ENCODE measurements around the gene DENND1A.

The DENND1A gene

DNA sequence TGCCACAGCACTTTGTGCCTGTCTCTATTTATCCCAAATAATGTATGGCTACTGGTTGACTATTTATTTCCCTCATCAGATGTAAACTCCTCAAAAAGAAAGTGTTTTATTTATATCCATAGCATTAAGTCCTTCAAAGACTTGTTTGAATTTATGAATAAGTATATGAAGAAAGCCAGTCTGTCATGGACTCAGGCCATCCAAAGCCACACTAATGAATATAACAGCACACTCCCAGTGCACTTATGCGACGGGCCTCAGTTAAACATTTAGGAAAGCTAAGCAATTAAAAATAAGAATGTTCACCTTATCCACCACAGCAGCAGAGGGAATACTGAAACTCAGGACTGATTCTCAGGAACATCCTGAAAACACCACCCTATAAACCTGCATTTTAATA lies 77.5 kb downstream of the DENND1A start:
- Mint-ChIP-seq H3K36me3 (ENCODE audit: low read depth) (peaks cover 23% of the 10 kb centered on the region), H3K9me3 (peaks cover 4% of the 10 kb centered on the region), H3K4me1 (ENCODE audit: low read depth) (peaks cover 30% of the 10 kb centered on the region), H3K4me3 (no peak overlapping the region), H3K27me3 (no peaks in the 10 kb centered on the region), H3K27ac (no peak overlapping the region)
- intact Hi-C loops (cut with micrococcal nuclease) = no loop called here

DNA sequence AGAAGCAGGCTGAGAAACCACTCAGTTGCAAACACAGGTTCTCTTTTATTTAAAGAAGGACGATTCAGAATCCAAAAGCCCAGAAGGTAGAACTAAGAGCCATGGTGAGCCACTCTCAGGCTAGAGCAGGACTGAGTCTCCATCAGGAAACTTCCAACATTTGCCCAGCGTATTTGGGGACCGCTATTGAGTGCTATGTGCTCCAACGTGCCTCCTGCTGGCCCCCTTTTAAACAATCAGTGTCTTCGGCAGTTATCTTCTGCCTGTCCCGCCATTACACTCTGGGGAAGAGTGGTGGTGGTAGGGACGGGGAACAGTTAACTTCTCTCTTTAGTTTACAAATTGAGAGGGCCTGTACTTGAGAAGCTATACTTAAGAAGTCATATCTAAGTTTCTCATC lies 78.1 kb downstream of the DENND1A start:
- Mint-ChIP-seq H3K36me3 (ENCODE audit: low read depth) (peaks cover 28% of the 10 kb centered on the region), H3K4me3 (no peak overlapping the region), H3K4me1 (ENCODE audit: low read depth) (peaks cover 27% of the 10 kb centered on the region), H3K9me3 (peaks cover 9% of the 10 kb centered on the region), H3K27me3 (no peaks in the 10 kb centered on the region), H3K27ac (no peak overlapping the region)
- intact Hi-C loops (cut with micrococcal nuclease) = no loop called here

DNA sequence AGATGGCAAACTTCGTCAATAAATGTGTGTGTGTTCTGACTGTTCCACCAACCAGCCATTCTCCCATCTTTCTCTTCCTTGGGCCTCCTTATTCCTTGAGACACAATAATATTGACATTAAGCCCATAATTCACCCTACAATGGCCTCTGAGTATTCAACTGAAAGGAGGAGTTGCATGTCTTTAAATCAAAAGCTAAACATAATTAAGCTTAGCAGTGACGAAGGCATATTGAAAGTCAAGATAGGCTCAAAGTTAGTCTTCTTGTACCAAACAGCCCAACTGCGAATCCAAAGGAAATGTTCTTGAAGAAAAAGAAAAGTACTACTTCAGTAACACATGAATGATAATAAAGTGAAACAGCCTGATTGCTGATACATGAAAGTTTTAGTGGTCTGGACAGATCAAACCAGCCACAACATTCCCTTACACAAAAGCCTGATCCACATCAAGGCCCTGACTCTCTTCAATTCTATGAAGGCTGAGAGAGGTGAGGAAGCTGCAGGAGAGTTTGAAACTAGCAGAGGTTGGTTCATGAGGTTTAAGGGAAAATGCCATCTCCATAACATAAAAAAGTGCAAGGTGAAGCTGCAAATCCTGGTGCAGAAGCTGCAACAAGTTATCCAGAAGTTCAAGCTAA lies 81.4 kb downstream of the DENND1A start:
- Mint-ChIP-seq H3K36me3 (ENCODE audit: low read depth) (peaks cover 35% of the 10 kb centered on the region), H3K27me3 (no peaks in the 10 kb centered on the region), H3K4me1 (ENCODE audit: low read depth) (peaks cover 15% of the 10 kb centered on the region), H3K9me3 (peaks cover 19% of the 10 kb centered on the region), H3K4me3 (no peak overlapping the region), H3K27ac (no peak overlapping the region)
- intact Hi-C loops (cut with micrococcal nuclease) = no loop called here

DNA sequence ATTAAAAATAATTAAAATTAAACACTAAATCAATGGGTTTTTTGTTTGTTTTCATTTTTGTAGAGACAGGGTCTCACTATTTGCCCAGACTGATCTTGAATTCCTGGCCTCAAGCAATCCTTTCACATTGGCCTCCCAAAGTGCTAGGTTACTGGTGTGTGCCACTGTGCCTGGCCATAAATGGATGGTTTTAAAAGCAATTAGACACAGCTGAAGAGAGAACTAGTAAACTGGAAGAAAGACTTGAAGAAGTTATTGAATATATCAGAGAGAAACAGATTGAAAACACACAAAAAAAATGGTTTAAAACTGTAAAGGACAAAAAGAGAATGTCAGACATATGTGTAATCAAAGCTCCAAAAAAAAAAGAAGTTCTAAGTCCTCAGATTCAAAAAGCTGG lies 83.0 kb downstream of the DENND1A start:
- Mint-ChIP-seq H3K4me3 (no peak overlapping the region), H3K27me3 (no peaks in the 10 kb centered on the region), H3K36me3 (ENCODE audit: low read depth) (peaks cover 42% of the 10 kb centered on the region), H3K27ac (no peak overlapping the region), H3K9me3 (peaks cover 27% of the 10 kb centered on the region), H3K4me1 (ENCODE audit: low read depth) (peaks cover 15% of the 10 kb centered on the region)
- intact Hi-C loops (cut with micrococcal nuclease) = no loop called here

DNA sequence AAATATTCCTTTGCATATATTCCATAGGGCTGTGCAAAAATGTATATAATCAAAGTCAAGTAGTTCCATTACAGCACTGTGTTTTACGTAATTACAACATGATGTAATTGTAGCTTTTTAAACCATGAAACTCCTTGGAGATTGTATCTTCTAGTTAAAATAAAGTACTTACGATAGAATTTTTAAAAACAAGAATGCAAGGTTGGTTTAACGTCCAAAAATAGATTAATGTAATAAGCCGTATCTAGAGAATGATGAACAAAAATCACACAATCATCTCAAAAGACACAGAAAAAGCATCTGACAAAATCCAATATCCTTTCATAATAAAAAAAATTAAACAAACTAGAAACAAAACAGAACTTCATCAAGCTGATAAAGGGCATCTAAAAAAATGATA lies 86.2 kb downstream of the DENND1A start:
- Mint-ChIP-seq H3K4me1 (ENCODE audit: low read depth) (peaks cover 14% of the 10 kb centered on the region), H3K36me3 (ENCODE audit: low read depth) (peaks cover 42% of the 10 kb centered on the region), H3K27ac (no peak overlapping the region), H3K27me3 (no peaks in the 10 kb centered on the region), H3K9me3 (peaks cover 27% of the 10 kb centered on the region), H3K4me3 (no peak overlapping the region)
- intact Hi-C loops (cut with micrococcal nuclease) = no loop called here

DNA sequence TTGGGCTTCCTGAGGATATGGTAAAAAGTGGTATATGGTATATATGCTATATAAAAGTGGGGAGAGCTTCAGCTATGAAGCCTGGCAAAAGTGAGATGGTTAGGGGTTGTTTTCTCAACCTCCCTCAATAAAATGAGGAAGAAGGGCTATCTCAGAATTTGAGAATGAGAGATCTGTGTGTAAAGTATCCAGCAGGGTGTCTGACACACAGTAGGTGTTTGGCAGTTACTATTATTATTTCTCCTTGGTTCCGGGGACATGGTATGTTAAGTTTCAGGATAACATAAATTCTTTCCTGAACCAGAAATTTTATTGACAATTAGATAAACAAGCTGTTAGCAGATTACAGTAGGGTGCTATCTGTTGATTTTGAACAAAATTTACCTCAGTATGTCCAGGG lies 94.1 kb downstream of the DENND1A start:
- Mint-ChIP-seq H3K27me3 (no peaks in the 10 kb centered on the region), H3K4me1 (ENCODE audit: low read depth) (peaks cover 32% of the 10 kb centered on the region), H3K27ac (peak overlapping the region; percentile 96), H3K36me3 (ENCODE audit: low read depth) (peaks cover 6% of the 10 kb centered on the region), H3K9me3 (no peaks in the 10 kb centered on the region), H3K4me3 (peak overlapping the region; percentile 55)
- intact Hi-C loops (cut with micrococcal nuclease) = loop anchor here (2.0 to 10.0 kb wide), 2 partner anchors 29 to 179 kb away; partner anchors contain the start of gene LHX2

DNA sequence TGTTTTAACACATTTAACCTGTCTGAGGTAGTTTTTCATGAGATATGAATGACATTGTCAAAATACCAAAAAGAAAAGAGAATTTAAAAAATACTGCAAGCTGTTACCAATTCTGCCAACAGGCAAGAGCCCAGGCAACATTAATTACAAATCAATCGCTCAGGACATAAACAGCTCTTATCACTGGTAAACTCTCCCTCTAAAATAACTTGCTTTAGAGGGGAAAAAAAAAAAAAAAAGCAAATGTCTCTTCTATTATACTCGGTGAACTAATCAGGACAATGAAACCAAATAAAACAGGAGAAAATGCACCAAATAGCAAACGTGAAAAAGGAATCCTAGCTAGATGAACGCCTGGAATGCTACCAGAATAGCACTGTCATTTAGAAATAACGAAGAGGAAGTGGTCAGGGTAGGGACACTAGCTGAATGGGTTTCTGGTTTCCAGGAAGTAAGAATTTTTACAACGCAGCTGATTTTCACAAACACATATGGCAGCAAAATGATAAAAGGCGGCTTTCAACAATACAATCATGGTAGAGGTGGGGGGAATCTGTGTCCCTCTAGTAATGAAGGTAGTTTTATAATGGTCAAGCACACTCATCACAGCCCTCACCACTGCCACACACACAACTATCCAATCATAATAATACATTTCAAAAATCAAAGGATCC lies 94.9 kb downstream of the DENND1A start:
- H3K4me1 Mint-ChIP-seq (ENCODE audit: low read depth) = peaks cover 32% of the 10 kb centered on the region
- intact Hi-C loops (cut with micrococcal nuclease) = loop anchor here (2.0 to 10.0 kb wide), 2 partner anchors 30 to 180 kb away; partner anchors contain the start of gene LHX2
- H3K27ac Mint-ChIP-seq = peak overlapping the region; percentile 96
- H3K27me3 Mint-ChIP-seq = no peaks in the 10 kb centered on the region
- peaks cover 3% of the 10 kb centered on the region for H3K9me3 Mint-ChIP-seq
- peak overlapping the region; percentile 72 for H3K4me3 Mint-ChIP-seq
- H3K36me3 Mint-ChIP-seq (ENCODE audit: low read depth) = peaks cover 11% of the 10 kb centered on the region

DNA sequence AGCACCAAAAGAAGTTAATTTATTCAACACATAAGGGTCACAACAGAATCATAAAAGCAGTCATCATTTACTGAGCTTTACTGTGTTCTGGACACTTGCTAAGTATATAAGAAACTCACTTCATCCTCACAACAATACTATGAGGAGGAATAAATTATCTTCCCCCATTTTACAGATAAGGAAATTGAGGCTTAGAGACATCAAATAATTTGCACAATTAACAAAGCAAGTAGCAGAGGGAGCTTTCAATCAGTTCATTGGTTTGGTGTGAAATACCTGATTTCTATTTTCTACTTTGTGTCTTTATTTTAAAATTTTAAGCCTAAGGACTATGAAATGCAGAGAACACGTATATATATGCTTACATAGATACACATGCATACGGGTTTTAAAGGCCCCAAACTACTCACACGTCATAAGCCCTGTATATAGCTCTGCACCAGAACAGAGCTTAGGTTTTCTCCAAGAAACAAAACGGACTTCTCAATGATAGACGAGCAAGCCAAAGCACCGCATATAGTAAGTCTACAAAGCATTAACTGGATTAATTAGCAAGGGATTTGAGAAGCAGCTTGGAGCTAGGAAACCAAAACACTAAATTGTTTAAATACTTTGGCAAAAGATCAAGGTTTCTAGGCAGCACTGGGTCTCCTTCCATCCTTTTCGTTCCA lies 95.6 kb downstream of the DENND1A start:
- Mint-ChIP-seq H3K9me3 (peaks cover 10% of the 10 kb centered on the region), H3K27me3 (no peaks in the 10 kb centered on the region), H3K4me3 (peak overlapping the region; percentile 72), H3K36me3 (ENCODE audit: low read depth) (peaks cover 18% of the 10 kb centered on the region), H3K4me1 (ENCODE audit: low read depth) (peaks cover 33% of the 10 kb centered on the region), H3K27ac (peak overlapping the region; percentile 96)
- intact Hi-C loops (cut with micrococcal nuclease) = loop anchor here (2.0 to 10.0 kb wide), 2 partner anchors 30 to 180 kb away; partner anchors contain the start of gene LHX2

GRCh38 chr9:123832858-123833650 lies 96.9 kb downstream of the DENND1A start:
- H3K4me3 Mint-ChIP-seq = no peak overlapping the region
- peaks cover 23% of the 10 kb centered on the region for H3K9me3 Mint-ChIP-seq
- peak overlapping the region; percentile 53 for H3K27ac Mint-ChIP-seq
- intact Hi-C loops (cut with micrococcal nuclease) = loop anchor here (10.0 kb wide), 1 partner anchor 182 kb away; the partner anchor contains the start of gene LHX2
- H3K36me3 Mint-ChIP-seq (ENCODE audit: low read depth) = peaks cover 31% of the 10 kb centered on the region
- peaks cover 29% of the 10 kb centered on the region for H3K4me1 Mint-ChIP-seq (ENCODE audit: low read depth)
- H3K27me3 Mint-ChIP-seq = no peaks in the 10 kb centered on the region

DNA sequence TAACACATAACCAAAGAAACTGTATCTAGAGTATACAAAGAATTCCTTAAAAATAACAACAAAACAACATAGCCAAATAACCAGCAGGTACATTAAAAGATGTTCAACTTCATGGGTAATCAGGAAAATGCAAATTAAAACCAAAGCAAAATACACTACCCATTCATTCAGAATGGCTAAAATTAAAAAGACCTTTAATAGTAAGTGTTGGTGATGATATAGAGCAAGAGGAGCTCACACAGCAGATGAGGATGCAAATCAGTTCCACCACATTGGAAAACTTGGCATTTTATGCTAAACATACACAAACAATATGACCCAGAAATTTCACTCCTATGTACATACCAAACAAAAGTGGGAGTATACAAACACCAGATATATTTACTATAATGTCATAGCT lies 97.8 kb downstream of the DENND1A start:
- intact Hi-C loops (cut with micrococcal nuclease) = loop anchor here (10.0 kb wide), 1 partner anchor 183 kb away; the partner anchor contains the start of gene LHX2
- peaks cover 39% of the 10 kb centered on the region for H3K36me3 Mint-ChIP-seq (ENCODE audit: low read depth)
- peaks cover 27% of the 10 kb centered on the region for H3K4me1 Mint-ChIP-seq (ENCODE audit: low read depth)
- peaks cover 31% of the 10 kb centered on the region for H3K9me3 Mint-ChIP-seq
- H3K27me3 Mint-ChIP-seq = no peaks in the 10 kb centered on the region
- no peak overlapping the region for H3K27ac Mint-ChIP-seq
- no peak overlapping the region for H3K4me3 Mint-ChIP-seq

DNA sequence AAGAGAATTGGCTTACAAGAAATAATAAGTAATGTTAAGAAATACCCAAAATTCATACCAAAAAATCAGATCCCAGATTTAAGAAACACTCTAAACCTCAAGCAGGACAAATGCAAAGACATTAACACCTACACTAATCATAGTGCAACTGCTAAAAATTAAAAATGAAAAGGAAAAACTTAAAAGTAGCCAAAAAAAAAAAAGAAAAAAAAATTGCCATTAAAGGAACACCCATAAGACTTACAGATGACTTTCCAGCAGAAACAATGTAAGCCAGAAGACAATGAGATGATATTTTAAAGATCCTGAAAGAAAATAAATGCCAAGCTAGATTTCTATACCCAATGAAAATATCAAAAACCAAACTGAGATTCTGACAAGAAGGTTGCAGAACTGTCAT lies 101.5 kb downstream of the DENND1A start:
- H3K27ac Mint-ChIP-seq = no peak overlapping the region
- H3K9me3 Mint-ChIP-seq = peaks cover 39% of the 10 kb centered on the region
- intact Hi-C loops (cut with micrococcal nuclease) = loop anchor here (10.0 kb wide), 1 partner anchor 56 kb away; no protein-coding TSS in a partner anchor
- peaks cover 16% of the 10 kb centered on the region for H3K4me1 Mint-ChIP-seq (ENCODE audit: low read depth)
- no peaks in the 10 kb centered on the region for H3K27me3 Mint-ChIP-seq
- peaks cover 47% of the 10 kb centered on the region for H3K36me3 Mint-ChIP-seq (ENCODE audit: low read depth)
- H3K4me3 Mint-ChIP-seq = no peak overlapping the region

- H3K4me3 Mint-ChIP-seq = no peak overlapping the region
- no peaks in the 10 kb centered on the region for H3K27me3 Mint-ChIP-seq
- peaks cover 39% of the 10 kb centered on the region for H3K9me3 Mint-ChIP-seq
- intact Hi-C loops (cut with micrococcal nuclease) = loop anchor here (10.0 kb wide), 1 partner anchor 59 kb away; no protein-coding TSS in a partner anchor
- peaks cover 20% of the 10 kb centered on the region for H3K4me1 Mint-ChIP-seq (ENCODE audit: low read depth)
- no peak overlapping the region for H3K27ac Mint-ChIP-seq
- peaks cover 40% of the 10 kb centered on the region for H3K36me3 Mint-ChIP-seq (ENCODE audit: low read depth)
These were observed 104.4 kb downstream of the DENND1A start for GRCh38 chr9:123825342-123826060.

Data from dendritic cell treated with granulocyte-macrophage colony-stimulating factor and Interleukin-4, amounts not matched to agents 40 ng/mL and 50 ng/mL, for 4 days (primary cell).